Muscle of arm (tissue), 12 donors: ENCODE results near the gene CYP46A1. TPM values are rescaled to one million over a fixed set of nuclear protein-coding genes. Genes with fewer than 3 reads are reported as not detected.
"Not testable (repeated sequence)": the region's sequence is repeated elsewhere in the genome, so short reads cannot be mapped to it uniquely, and the experiment has no call there.

Experiments used
- DNase-seq: peaks from one replicate; pipeline ENCODE4 v3.0.0-alpha.2; 2013
- polyA plus RNA-seq, 12 donors: library from polyadenylated mRNA; unstranded; fragments of 120-200 nt; gene quantifications; one replicate each; pipeline ENCODE4 v1.2.1, GENCODE V29; 2013; ENCODE audit not compliant: insufficient read length in 12 of 12

Gene CYP46A1
- polyA plus RNA-seq, 12 donors = 1.9 to 6.5 (median 3.1) TPM; not detected in 1

- no peak for DNase-seq
Observed at GRCh38 chr14:99656171-99656570, 27.9 kb upstream of the CYP46A1 start.

GRCh38 chr14:99657645-99658155 lies 26.4 kb upstream of the CYP46A1 start:
- DNase-seq = no peak

GRCh38 chr14:99658218-99658845 lies 25.8 kb upstream of the CYP46A1 start:
- DNase-seq = no peak

GRCh38 chr14:99659333-99659741 lies 24.8 kb upstream of the CYP46A1 start:
- DNase-seq = no peak

- DNase-seq = no peak
Observed at GRCh38 chr14:99660006-99660566, 24.0 kb upstream of the CYP46A1 start.

GRCh38 chr14:99660794-99661193 lies 23.3 kb upstream of the CYP46A1 start:
- DNase-seq = no peak

- not testable (repeated sequence) for DNase-seq
Observed at GRCh38 chr14:99661206-99661605, 22.9 kb upstream of the CYP46A1 start.

GRCh38 chr14:99662846-99663245 lies 21.3 kb upstream of the CYP46A1 start:
- DNase-seq = no peak

- DNase-seq = no peak
Observed at GRCh38 chr14:99663386-99664057, 20.6 kb upstream of the CYP46A1 start.

GRCh38 chr14:99664058-99664936 lies 19.8 kb upstream of the CYP46A1 start:
- no peak for DNase-seq

- no peak for DNase-seq
Observed at GRCh38 chr14:99664937-99665273, 19.2 kb upstream of the CYP46A1 start.

- DNase-seq = no peak
Observed at GRCh38 chr14:99666533-99666932, 17.6 kb upstream of the CYP46A1 start.

GRCh38 chr14:99667045-99667444 lies 17.1 kb upstream of the CYP46A1 start:
- DNase-seq = no peak

GRCh38 chr14:99667821-99668220 lies 16.3 kb upstream of the CYP46A1 start:
- DNase-seq = no peak

GRCh38 chr14:99668307-99669295 lies 15.5 kb upstream of the CYP46A1 start:
- DNase-seq = no peak

GRCh38 chr14:99670361-99671234 lies 13.5 kb upstream of the CYP46A1 start:
- DNase-seq = no peak

- DNase-seq = no peak
Observed at GRCh38 chr14:99671235-99672224, 12.6 kb upstream of the CYP46A1 start.

- no peak for DNase-seq
Observed at GRCh38 chr14:99672506-99673304, 11.4 kb upstream of the CYP46A1 start.
